DND-41 (cell line): ENCODE results near the gene FAM83D.

Experiments
- ATAC-seq: fragments of 200-7000 bp; cut with Tn5 transposase; 3 replicates; pipeline ENCODE4 v1.9.1; 2021; ENCODE audit warnings: low read depth; ENCODE audit not compliant: insufficient read depth
- DNase-seq: peaks from one replicate; pipeline ENCODE4 v3.0.0-alpha.2; 2020
- H2AFZ ChIP-seq: 2 replicates; pipeline ENCODE4 v1.6.0; 2012; ENCODE audit warnings: low read depth, low read length
- H3K27ac ChIP-seq: 2 replicates; pipeline ENCODE4 v1.5.1; 2012; ENCODE audit warnings: low read length, inconsistent platforms
- H3K27me3 ChIP-seq: fragments of 200-600 bp; sonication (generic); 2 replicates; pipeline ENCODE4 v1.6.0; 2012; ENCODE audit warnings: low read length, mild to moderate bottlenecking, inconsistent platforms; ENCODE audit not compliant: insufficient read depth, poor library complexity
- H3K36me3 ChIP-seq: 2 replicates; pipeline ENCODE4 v1.5.1; 2012; ENCODE audit warnings: low read length, inconsistent platforms; ENCODE audit not compliant: insufficient read depth
- H3K4me1 ChIP-seq: 2 replicates; pipeline ENCODE4 v1.5.1; 2012; ENCODE audit warnings: mild to moderate bottlenecking, low read length; ENCODE audit not compliant: insufficient read depth
- H3K4me2 ChIP-seq: 2 replicates; pipeline ENCODE4 v1.6.0; 2012; ENCODE audit warnings: mild to moderate bottlenecking, moderate library complexity, low read length, inconsistent platforms; ENCODE audit not compliant: insufficient read depth
- H3K4me3 ChIP-seq, 2 experiments: fragments of 200-600 bp in 1 of 2; shearing (Covaris generic) in 1 of 2; 2 replicates each; pipeline ENCODE4 v1.5.1; 2012 to 2016; ENCODE audit warnings: inconsistent platforms in 2 of 2, low read length in 2 of 2, mild to moderate bottlenecking in 2 of 2, low read depth in 1 of 2, moderate library complexity in 1 of 2
- H3K79me2 ChIP-seq: 2 replicates; pipeline ENCODE4 v1.6.0; 2012; ENCODE audit warnings: low read length, inconsistent platforms; ENCODE audit not compliant: insufficient read depth
- H3K9ac ChIP-seq: 2 replicates; pipeline ENCODE4 v1.6.0; 2012; ENCODE audit warnings: low read depth, mild to moderate bottlenecking, inconsistent platforms, low read length, moderate library complexity
- H3K9me3 ChIP-seq: 2 replicates; pipeline ENCODE4 v1.5.1; 2012; ENCODE audit warnings: low read length, moderate library complexity, mild to moderate bottlenecking, inconsistent platforms; ENCODE audit not compliant: insufficient read depth, severe bottlenecking
- H4K20me1 ChIP-seq: 2 replicates; pipeline ENCODE4 v1.6.0; 2012; ENCODE audit warnings: low read length; ENCODE audit not compliant: insufficient read depth
- EZH2 ChIP-seq: IDR thresholded peaks from 3 replicates; pipeline ENCODE4 v1.6.1; 2012; ENCODE audit warnings: borderline replicate concordance, low read depth, mild to moderate bottlenecking, moderate library complexity, low read length, inconsistent platforms; ENCODE audit not compliant: severe bottlenecking
- TF ChIP-seq, protein P1 (sequence below): IDR thresholded peaks from 2 replicates; pipeline ENCODE4 v1.5.1; 2012; ENCODE audit warnings: borderline replicate concordance, low read length, moderate library complexity, mild to moderate bottlenecking; ENCODE audit not compliant: poor library complexity, severe bottlenecking; ENCODE audit errors: extremely low read depth

FAM83D gene

DNA sequence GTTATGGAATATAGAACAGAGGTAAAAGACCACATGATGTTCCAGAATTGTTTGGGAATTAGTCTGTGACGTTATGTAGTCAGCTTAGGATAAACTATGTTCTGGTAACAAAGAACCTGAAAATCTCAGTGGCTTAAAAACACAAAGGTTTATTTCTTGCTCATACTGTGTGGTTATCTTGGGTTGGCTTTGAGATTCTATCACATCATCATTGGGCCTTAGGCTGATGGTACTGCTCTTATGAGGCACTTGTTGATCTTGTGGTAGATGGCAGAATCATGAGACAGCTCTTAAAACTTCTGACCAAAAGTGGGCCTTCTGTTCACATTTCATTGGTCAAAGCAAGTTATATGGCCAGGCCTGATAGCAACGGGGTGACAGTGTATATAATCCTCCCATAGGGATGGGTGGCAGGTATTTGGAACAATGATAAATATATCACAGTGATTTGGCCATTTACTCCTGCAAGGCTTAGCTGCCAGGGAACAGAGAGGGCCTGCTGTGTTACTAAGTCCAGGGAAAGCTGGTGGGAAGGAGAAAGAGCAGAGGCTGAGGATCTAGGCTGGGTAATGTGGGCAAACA, 49.4 kb downstream of the FAM83D start:
- Histone ChIP-seq H2AFZ (no peak overlapping the region), H3K4me2 (no peak overlapping the region), H3K4me1 (no peaks in the 10 kb centered on the region), H3K4me3 (no peak overlapping the region), H4K20me1 (peaks cover 17% of the 10 kb centered on the region; the same call in 1 of the 2 replicates), H3K36me3 (peaks cover 77% of the 10 kb centered on the region), H3K9me3 (no peaks in the 10 kb centered on the region), H3K27me3 (no peaks in the 10 kb centered on the region), H3K9ac (no peak overlapping the region), H3K27ac (no peak overlapping the region), H3K79me2 (peaks cover 77% of the 10 kb centered on the region)
- DNase-seq (no peak), ATAC-seq (no peak)
- TF ChIP-seq, protein P1, sequence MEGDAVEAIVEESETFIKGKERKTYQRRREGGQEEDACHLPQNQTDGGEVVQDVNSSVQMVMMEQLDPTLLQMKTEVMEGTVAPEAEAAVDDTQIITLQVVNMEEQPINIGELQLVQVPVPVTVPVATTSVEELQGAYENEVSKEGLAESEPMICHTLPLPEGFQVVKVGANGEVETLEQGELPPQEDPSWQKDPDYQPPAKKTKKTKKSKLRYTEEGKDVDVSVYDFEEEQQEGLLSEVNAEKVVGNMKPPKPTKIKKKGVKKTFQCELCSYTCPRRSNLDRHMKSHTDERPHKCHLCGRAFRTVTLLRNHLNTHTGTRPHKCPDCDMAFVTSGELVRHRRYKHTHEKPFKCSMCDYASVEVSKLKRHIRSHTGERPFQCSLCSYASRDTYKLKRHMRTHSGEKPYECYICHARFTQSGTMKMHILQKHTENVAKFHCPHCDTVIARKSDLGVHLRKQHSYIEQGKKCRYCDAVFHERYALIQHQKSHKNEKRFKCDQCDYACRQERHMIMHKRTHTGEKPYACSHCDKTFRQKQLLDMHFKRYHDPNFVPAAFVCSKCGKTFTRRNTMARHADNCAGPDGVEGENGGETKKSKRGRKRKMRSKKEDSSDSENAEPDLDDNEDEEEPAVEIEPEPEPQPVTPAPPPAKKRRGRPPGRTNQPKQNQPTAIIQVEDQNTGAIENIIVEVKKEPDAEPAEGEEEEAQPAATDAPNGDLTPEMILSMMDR = no peak
- no peak for TF ChIP-seq EZH2

DNA sequence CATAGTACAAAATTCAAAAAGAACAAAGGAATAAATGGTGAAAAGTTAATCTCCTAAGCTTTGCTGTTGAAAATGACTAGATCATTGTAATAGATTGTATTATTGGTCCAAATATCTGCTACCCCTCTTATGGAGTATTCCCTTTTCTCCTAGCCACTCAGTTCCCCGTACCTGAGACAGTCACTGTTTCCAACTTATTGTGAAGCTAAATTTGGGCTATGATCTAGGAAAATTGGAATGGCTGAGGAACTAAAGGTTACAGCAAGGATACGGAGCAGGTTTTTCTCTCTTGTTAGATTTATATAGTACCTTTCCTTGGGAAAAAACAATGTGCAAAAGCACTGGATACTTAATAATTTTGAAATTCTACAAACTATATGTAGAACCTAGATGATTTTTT, 53.2 kb downstream of the FAM83D start:
- H3K4me1 ChIP-seq = no peaks in the 10 kb centered on the region
- no peak overlapping the region for H3K9ac ChIP-seq
- TF ChIP-seq, protein P1 = no peak
- TF ChIP-seq EZH2 = no peak
- peaks cover 61% of the 10 kb centered on the region; the same call in 1 of the 2 replicates for H3K36me3 ChIP-seq
- no peak overlapping the region for H3K27ac ChIP-seq
- ATAC-seq (no peak), DNase-seq (no peak)
- no peak overlapping the region for H3K4me2 ChIP-seq
- H3K27me3 ChIP-seq = no peaks in the 10 kb centered on the region
- H3K79me2 ChIP-seq = peaks cover 74% of the 10 kb centered on the region
- H3K9me3 ChIP-seq = no peaks in the 10 kb centered on the region
- no peak overlapping the region for H2AFZ ChIP-seq
- H3K4me3 ChIP-seq = no peak overlapping the region
- peaks cover 17% of the 10 kb centered on the region; the same call in 1 of the 2 replicates for H4K20me1 ChIP-seq

DNA sequence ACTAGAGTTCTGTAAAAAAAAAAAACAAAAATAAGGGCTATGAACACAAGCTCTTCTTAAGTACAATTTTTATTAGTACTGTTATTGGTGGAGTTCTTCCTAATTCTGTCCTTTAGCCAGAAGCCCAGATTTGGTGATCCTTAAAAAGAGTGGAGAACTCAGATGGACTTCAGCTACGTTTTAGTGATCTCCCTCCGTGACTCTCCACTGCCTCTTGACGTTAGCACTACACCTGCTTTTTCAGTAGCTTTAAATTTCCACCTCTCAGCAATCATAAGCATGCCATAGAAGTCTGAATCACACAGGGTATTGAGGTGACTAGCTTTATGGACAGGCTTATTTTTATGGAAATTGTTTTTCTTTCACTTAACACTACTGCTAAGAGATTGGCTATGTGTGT, 53.6 kb downstream of the FAM83D start:
- DNase-seq (no peak), ATAC-seq (no peak)
- no peak overlapping the region for H3K4me3 ChIP-seq
- no peak overlapping the region for H3K4me2 ChIP-seq
- TF ChIP-seq, protein P1 = no peak
- TF ChIP-seq EZH2 = no peak
- peaks cover 70% of the 10 kb centered on the region for H3K79me2 ChIP-seq
- peaks cover 13% of the 10 kb centered on the region; the same call in 1 of the 2 replicates for H4K20me1 ChIP-seq
- H3K27ac ChIP-seq = no peak overlapping the region
- H3K9ac ChIP-seq = no peak overlapping the region
- H3K27me3 ChIP-seq = no peaks in the 10 kb centered on the region
- no peaks in the 10 kb centered on the region for H3K9me3 ChIP-seq
- no peak overlapping the region for H2AFZ ChIP-seq
- H3K36me3 ChIP-seq = peaks cover 60% of the 10 kb centered on the region; the same call in 1 of the 2 replicates
- no peaks in the 10 kb centered on the region for H3K4me1 ChIP-seq
